HUES64 (cell line): Measurements from ENCODE around the gene PROM2.

Experiments
- H3K27ac ChIP-seq: 2 replicates; pipeline ENCODE4 v1.7.0; 2013; ENCODE audit warnings: low read depth, low read length, inconsistent platforms
- H3K27me3 ChIP-seq: 2 replicates; pipeline ENCODE4 v1.6.1; 2013; ENCODE audit warnings: mild to moderate bottlenecking, low read length; ENCODE audit not compliant: insufficient read depth
- H3K36me3 ChIP-seq: 2 replicates; pipeline ENCODE4 v1.6.1; 2013; ENCODE audit warnings: mild to moderate bottlenecking, low read length; ENCODE audit not compliant: insufficient read depth
- H3K4me1 ChIP-seq: 2 replicates; pipeline ENCODE4 v1.6.1; 2013; ENCODE audit warnings: mild to moderate bottlenecking, low read length, moderate library complexity; ENCODE audit not compliant: insufficient read depth
- H3K4me3 ChIP-seq: 2 replicates; pipeline ENCODE4 v1.5.1; 2013; ENCODE audit warnings: mild to moderate bottlenecking, low read length, moderate library complexity
- H3K9ac ChIP-seq: 2 replicates; pipeline ENCODE4 v1.6.1; 2013; ENCODE audit warnings: mild to moderate bottlenecking, low read depth, low read length
- H3K9me3 ChIP-seq: 2 replicates; pipeline ENCODE4 v1.6.1; 2013; ENCODE audit warnings: low read depth, low read length; ENCODE audit not compliant: insufficient read depth
- WGBS: fragments of 150-250, 120-280 bp; methylation state at CpG from one replicate; pipeline ENCODE4 v1.1.7; 2013; ENCODE audit warnings: missing lambda C conversion rate; 5-methylcytosine and 5-hydroxymethylcytosine counted together

Gene PROM2

GRCh38 chr2:95278051-95278471 is 3.8 kb downstream of the PROM2 start:
- H3K9me3 ChIP-seq, result no peaks in the 10 kb centered on the region
- WGBS, result 95% methylated on average over 7 of the region's 7 CpGs
- peaks cover 14% of the 10 kb centered on the region for H3K4me1 ChIP-seq
- H3K36me3 ChIP-seq, result no peaks in the 10 kb centered on the region
- H3K4me3 ChIP-seq, result no peak overlapping the region
- no peaks in the 10 kb centered on the region for H3K27me3 ChIP-seq
- H3K9ac ChIP-seq, result no peak overlapping the region
- H3K27ac ChIP-seq, result no peak overlapping the region

DNA sequence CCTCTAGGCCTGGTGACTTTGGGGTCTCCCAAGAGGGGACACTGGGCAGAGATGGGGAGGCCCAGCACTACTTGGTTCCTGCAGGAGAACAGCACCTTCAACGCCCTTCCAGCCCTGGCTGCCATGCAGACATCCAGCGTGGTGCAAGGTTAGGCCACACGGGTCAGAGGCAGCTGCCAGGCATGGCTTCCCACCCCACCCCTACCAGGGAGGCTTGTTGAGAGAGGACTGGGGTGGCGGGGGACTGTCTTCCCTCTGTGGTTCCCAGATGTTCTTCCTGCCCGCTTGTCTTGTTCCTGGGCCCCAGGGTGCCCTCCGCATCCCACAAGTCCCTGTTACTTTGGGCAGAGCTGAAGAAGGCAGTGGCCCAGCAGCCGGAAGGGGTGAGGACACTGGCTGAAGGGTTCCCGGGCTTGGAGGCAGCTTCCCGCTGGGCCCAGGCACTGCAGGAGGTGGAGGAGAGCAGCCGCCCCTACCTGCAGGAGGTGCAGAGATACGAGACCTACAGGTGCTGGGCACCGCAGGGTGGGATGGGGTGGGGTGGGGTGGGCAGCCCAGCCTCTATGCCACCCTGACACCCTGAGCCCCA is 4.5 kb downstream of the PROM2 start:
- H3K36me3 ChIP-seq, result no peaks in the 10 kb centered on the region
- WGBS, result 96% methylated on average over 12 of the region's 12 CpGs
- H3K27ac ChIP-seq, result no peak overlapping the region
- H3K9me3 ChIP-seq, result no peaks in the 10 kb centered on the region
- H3K9ac ChIP-seq, result no peak overlapping the region
- no peaks in the 10 kb centered on the region for H3K27me3 ChIP-seq
- H3K4me3 ChIP-seq, result no peak overlapping the region
- peaks cover 13% of the 10 kb centered on the region for H3K4me1 ChIP-seq

DNA sequence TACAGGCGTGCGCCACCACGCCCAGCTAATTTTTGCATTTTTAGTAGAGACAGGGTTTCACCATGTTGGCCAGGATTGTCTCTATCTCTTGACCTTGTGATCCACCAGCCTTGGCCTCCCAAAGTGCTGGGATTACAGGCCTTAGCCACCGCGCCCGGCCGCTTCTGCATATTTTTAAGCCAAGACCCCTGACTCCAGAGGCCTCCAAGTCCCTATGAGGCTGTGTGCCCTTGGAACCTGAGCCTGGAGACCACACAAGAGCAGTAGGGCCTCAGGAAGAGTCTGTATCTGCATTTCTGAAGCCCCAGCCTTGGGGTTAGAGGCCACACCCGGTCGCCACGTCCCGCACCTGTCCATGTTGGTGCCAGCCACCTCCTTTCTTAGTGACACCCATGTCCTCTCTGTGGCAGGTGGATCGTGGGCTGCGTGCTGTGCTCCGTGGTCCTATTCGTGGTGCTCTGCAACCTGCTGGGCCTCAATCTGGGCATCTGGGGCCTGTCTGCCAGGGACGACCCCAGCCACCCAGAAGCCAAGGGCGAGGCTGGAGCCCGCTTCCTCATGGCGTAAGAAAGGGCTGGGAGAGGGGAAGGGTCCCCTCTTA is 5.3 kb downstream of the PROM2 start:
- no peaks in the 10 kb centered on the region for H3K36me3 ChIP-seq
- peaks cover 6% of the 10 kb centered on the region for H3K4me1 ChIP-seq
- H3K27ac ChIP-seq, result no peak overlapping the region
- H3K9me3 ChIP-seq, result no peaks in the 10 kb centered on the region
- no peak overlapping the region for H3K4me3 ChIP-seq
- H3K27me3 ChIP-seq, result no peaks in the 10 kb centered on the region
- H3K9ac ChIP-seq, result no peak overlapping the region
- 93% methylated on average over 19 of the region's 19 CpGs for WGBS

DNA sequence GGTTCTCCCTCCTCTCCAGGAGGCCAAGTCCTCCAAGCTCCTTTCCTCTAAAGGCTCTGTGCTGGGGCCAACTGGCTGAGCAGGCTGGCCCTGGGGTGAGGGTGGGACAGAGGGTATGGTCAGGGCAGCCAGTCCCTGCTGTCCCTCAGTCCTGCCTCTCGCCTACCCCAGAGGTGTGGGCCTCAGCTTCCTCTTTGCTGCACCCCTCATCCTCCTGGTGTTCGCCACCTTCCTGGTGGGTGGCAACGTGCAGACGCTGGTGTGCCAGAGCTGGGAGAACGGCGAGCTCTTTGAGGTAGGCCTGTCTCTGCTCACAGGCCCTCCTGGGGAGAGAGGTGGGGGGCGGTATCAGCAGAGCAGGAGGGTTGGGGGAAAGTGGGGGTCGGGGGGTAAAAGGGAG is 6.8 kb downstream of the PROM2 start:
- WGBS, result 89% methylated on average over 8 of the region's 8 CpGs

GRCh38 chr2:95281786-95282185 is 7.5 kb downstream of the PROM2 start:
- 92% methylated on average over 8 of the region's 8 CpGs for WGBS
- no peak overlapping the region for H3K9ac ChIP-seq
- no peaks in the 10 kb centered on the region for H3K9me3 ChIP-seq

More for the DNA sequence above, 6.8 kb downstream of the PROM2 start:
- Histone ChIP-seq H3K36me3 (no peaks in the 10 kb centered on the region), H3K9me3 (no peaks in the 10 kb centered on the region), H3K4me3 (no peak overlapping the region), H3K4me1 (no peaks in the 10 kb centered on the region; the same call in 1 of the 2 replicates), H3K27me3 (no peaks in the 10 kb centered on the region), H3K27ac (no peak overlapping the region), H3K9ac (no peak overlapping the region)

DNA sequence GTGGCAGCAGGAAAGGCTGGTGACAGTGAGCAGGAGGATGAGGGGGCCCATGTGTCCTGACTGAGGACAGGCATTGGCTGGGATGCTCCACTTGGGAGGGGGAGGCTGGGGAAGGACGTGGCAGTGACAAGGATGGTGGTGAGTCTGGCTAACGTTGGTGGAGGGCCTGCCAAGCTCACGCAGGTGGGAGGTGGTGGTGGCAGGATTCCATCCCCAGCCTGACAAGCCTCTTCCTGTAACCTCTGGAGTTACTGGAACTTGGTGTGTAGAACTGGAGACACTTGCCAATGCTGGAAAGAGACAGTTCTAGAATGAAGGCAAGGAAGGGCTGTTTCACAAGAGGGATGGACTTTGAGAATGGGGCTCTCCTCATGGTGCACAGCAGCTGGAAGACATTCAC is 8.2 kb downstream of the PROM2 start:
- no peaks in the 10 kb centered on the region for H3K27me3 ChIP-seq
- H3K4me1 ChIP-seq, result no peaks in the 10 kb centered on the region; the same call in 1 of the 2 replicates
- 74% methylated on average over 3 of the region's 3 CpGs for WGBS
- H3K27ac ChIP-seq, result no peak overlapping the region
- no peaks in the 10 kb centered on the region for H3K9me3 ChIP-seq
- no peaks in the 10 kb centered on the region for H3K36me3 ChIP-seq
- no peak overlapping the region for H3K4me3 ChIP-seq
- H3K9ac ChIP-seq, result no peak overlapping the region

More at GRCh38 chr2:95281786-95282185, 7.5 kb downstream of the PROM2 start:
- no peaks in the 10 kb centered on the region for H3K36me3 ChIP-seq
- no peaks in the 10 kb centered on the region for H3K27me3 ChIP-seq
- H3K27ac ChIP-seq, result no peak overlapping the region
- no peak overlapping the region for H3K4me3 ChIP-seq
- H3K4me1 ChIP-seq, result no peaks in the 10 kb centered on the region; the same call in 1 of the 2 replicates

DNA sequence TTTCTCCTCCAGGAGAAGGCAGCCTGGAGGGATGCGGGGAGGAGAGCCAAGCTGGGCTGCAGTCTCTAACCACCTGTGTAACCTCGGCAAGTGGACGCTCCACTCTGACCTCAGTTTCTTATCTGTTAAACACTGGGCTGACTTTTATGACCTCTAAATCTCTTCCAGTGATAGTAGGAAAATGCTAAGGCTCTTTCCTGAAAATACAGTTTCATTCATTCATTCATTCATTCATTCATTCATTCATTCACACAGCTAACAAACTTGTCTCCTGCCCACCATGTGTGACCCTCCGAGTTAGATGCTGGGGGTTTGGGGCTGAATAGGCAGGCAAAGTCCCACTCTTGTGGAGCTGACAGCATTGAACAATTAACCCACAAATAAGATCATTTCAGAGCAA is 9.3 kb downstream of the PROM2 start:
- no peaks in the 10 kb centered on the region for H3K27me3 ChIP-seq
- H3K4me1 ChIP-seq, result no peaks in the 10 kb centered on the region
- H3K9me3 ChIP-seq, result no peaks in the 10 kb centered on the region
- H3K36me3 ChIP-seq, result no peaks in the 10 kb centered on the region
- H3K9ac ChIP-seq, result no peak overlapping the region
- H3K4me3 ChIP-seq, result no peak overlapping the region
- no peak overlapping the region for H3K27ac ChIP-seq
- 93% methylated on average over 4 of the region's 4 CpGs for WGBS

GRCh38 chr2:95284886-95285541 is 10.8 kb downstream of the PROM2 start:
- H3K4me3 ChIP-seq, result no peak overlapping the region
- no peaks in the 10 kb centered on the region for H3K4me1 ChIP-seq
- H3K9ac ChIP-seq, result no peak overlapping the region
- H3K27ac ChIP-seq, result no peak overlapping the region
- H3K9me3 ChIP-seq, result no peaks in the 10 kb centered on the region
- 88% methylated on average over 13 of the region's 13 CpGs for WGBS
- H3K36me3 ChIP-seq, result no peaks in the 10 kb centered on the region
- no peaks in the 10 kb centered on the region for H3K27me3 ChIP-seq

GRCh38 chr2:95285542-95285932 is 11.3 kb downstream of the PROM2 start:
- H3K36me3 ChIP-seq, result no peaks in the 10 kb centered on the region
- H3K27ac ChIP-seq, result no peak overlapping the region
- WGBS, result 59% methylated on average over 4 of the region's 4 CpGs

DNA sequence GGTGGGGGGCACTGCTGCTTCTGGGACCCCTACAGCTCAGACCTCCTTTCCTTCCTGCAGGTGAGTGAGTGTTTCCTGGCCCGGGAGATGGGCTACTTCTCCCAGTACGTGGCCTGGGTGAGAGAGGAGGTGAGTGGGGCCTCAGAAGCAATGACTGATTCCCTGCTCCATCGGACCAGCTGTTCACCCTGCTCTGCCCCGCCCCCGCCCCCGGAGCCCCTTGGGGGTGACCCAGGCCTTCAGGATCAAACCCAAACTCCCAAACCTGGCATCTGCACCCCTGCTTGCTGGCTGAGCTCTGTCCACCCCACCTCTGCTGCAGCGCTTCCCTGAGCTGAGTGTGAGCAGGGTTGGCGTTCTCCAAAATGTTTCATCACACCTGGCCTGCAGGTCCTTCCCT is 13.1 kb downstream of the PROM2 start:
- Histone ChIP-seq H3K9me3 (peaks cover 13% of the 10 kb centered on the region; the same call in 1 of the 2 replicates), H3K27me3 (no peaks in the 10 kb centered on the region), H3K4me3 (no peak overlapping the region), H3K27ac (no peak overlapping the region), H3K9ac (no peak overlapping the region), H3K36me3 (no peaks in the 10 kb centered on the region), H3K4me1 (no peaks in the 10 kb centered on the region)
- WGBS, result 84% methylated on average over 8 of the region's 8 CpGs

More at GRCh38 chr2:95285542-95285932, 11.3 kb downstream of the PROM2 start:
- H3K4me1 ChIP-seq, result no peaks in the 10 kb centered on the region
- H3K27me3 ChIP-seq, result no peaks in the 10 kb centered on the region
- 0 out of 2 replicates have a peak, but pooled peaks cover 5% of the 10 kb centered on the region for H3K9me3 ChIP-seq
- H3K4me3 ChIP-seq, result no peak overlapping the region
- H3K9ac ChIP-seq, result no peak overlapping the region

GRCh38 chr2:95287806-95288205 is 13.6 kb downstream of the PROM2 start:
- WGBS, result 95% methylated on average over 5 of the region's 5 CpGs
- no peaks in the 10 kb centered on the region for H3K27me3 ChIP-seq
- H3K9me3 ChIP-seq, result peaks cover 13% of the 10 kb centered on the region; the same call in 1 of the 2 replicates
- H3K27ac ChIP-seq, result no peak overlapping the region
- H3K36me3 ChIP-seq, result no peaks in the 10 kb centered on the region
- H3K4me3 ChIP-seq, result no peak overlapping the region
- no peak overlapping the region for H3K9ac ChIP-seq
- H3K4me1 ChIP-seq, result no peaks in the 10 kb centered on the region
